ENCODE results near the gene PDE4DIP. TPM values are rescaled to one million over a fixed set of nuclear protein-coding genes. Genes with fewer than 3 reads are reported as not detected.
"Not testable (repeated sequence)": the region's sequence is repeated elsewhere in the genome, so short reads cannot be mapped to it uniquely, and the experiment has no call there.

PDE4DIP gene
- total RNA-seq (2014; rRNA removed; shearing (Covaris generic)): 6.6 and 9.7 TPM in 2 replicates
- polyA plus RNA-seq (2014; cell fraction: nucleus; rRNA removed): 3.1 and 9.1 TPM in 2 replicates

DNA sequence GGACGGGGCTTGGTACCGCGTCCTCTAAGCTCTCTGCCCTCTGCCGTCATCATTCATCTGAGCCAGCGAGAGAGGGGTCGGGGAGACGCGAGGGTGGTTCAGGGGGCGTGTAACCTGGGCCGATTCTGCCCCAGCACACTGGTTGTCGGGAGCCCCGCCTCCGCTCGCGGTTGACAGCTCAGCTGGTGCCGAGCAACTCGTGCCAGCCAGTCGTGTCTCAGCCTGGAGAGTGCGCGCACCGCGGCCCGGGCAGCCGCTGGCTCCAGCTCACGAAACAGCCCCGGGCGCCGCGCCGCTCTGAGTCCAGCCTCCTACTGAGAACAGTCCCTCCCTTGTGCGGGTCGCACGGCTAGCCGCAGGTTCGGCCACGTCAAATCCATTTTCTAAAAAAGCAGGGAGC is at the start of gene PDE4DIP:
PDE4DIP (plus strand) TSS at position 209 of the 400 bp plus-strand sequence. CDS start 347 bp downstream, outside the sequence.
- not testable (repeated sequence) for DNase-seq (ENCODE audit: extremely low read depth, low read depth)

DNA sequence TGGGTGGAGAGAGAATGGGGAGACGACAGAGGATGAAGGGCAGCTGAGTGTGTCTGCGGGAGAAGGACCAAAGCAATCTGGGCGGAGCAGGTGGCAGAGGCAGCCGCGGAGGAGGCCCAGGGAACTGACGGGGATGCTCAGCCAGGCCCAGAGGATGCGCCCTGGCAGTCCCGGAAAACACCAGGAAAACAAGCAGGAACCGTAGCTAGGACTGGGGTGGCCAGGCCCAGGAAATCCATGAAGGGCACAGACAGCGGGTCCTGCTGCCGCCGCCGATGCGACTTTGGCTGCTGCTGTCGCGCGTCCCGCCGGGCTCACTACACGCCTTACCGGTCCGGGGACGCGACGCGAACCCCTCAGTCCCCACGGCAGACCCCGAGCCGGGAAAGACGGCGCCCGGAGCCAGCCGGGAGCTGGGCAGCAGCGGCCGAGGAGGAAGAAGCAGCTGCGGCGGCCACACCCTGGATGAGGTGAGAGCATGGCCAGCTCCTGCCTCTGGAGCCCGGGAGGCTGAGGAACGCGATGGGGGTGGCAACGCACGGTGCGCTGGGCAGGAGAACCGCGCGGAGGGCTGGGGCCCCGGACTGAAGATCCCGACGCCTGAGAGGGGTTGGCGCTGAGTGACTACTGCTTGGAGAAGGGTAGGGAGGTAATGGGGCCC is 35.8 kb upstream of the PDE4DIP start:
- not testable (repeated sequence) for DNase-seq (ENCODE audit: extremely low read depth, low read depth)

DNA sequence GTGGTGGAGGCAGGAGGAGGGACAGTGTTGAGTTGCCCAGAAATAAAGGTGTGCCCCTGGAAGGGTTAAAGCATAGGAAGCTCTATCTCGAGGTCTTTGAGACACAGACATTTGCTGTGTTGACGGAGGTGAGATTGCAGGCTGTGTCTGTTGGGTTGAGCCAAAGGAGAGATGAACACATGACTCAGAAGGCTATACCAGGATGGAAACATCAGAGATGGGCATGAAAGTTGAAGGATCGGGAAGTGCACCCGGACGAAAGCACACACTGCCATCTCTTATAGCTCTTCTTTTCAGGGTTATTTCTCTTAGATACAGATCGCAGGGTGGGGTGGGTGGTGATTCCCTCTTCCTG is 35.3 kb upstream of the PDE4DIP start:
- DNase-seq (ENCODE audit: extremely low read depth, low read depth): not testable (repeated sequence)

DNA sequence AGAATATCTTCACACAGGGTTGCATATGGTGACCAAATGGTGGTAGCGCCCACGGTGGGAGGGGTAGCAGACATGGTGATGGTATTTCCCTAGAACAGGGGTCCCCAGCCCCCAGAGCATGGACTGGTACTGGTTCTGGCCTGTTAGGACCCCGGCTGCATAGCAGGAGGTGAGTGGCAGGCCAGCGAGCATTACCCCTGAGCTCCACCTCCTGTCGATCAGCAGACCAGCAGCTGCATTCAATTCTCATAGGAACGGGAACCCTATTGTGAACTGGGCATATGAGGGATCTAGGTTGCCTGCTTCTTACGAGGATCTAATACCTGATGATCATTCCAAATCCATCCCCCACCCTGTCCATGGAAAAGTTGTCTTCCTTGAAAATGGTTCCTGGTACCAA is 22.0 kb upstream of the PDE4DIP start:
- not testable (repeated sequence) for DNase-seq (ENCODE audit: extremely low read depth, low read depth)

DNA sequence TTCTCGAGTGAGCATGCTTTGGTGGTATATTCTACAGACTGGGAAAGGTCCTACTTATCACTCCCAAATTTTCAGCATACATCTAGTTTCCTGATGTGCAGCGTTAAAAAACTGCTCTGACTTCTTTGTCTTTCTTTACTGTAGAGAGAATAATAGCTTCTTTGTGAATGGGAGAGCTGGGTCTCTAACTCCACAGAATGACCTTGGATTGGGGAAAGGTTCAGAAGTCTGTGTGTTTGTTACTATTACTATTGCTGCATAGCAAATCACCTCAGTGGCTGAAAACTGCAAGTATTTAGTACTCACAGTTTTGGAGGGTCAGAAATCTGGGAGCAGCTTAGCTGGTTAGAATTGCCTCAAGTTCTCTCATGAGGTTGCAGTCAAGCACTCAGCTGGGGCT is 20.4 kb upstream of the PDE4DIP start:
- not testable (repeated sequence) for DNase-seq (ENCODE audit: extremely low read depth, low read depth)

DNA sequence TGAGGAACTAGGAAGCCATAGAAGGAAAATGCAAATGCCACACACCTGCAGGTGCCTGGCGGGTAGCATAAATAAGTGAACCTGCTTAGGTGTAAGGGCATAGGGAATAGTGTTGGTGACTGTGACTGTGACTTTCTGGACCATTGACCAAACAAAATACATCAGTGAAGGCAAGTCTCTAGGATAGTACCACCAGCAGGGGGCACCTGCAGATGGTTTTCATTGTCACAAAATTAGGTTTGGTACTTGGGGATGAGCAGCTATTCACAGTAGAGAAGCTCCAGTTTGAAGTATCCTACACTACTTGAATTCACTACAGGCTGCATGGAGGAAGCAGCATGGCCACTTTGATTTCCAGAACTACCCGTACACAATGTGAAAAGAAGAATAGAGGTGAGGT is 19.2 kb upstream of the PDE4DIP start:
- DNase-seq (ENCODE audit: extremely low read depth, low read depth): not testable (repeated sequence)

DNA sequence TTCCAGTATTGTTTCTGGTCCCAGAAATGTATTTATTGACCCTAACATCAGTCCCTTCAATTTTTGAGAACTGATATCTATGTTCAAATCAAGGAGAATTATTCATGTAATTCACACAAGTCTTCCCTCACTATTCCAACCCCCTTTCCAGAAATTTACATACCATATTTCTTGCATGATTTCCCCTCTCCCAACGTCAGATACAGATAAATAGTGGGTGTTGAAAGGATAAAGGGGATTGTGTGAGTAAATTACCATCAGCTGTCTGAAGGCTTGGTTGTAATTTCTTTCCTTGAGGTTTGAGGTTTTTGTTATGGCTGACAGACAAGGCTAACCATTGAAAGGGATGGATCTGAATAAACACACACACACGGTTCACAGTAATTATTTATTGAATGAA is 15.7 kb upstream of the PDE4DIP start:
- not testable (repeated sequence) for DNase-seq (ENCODE audit: extremely low read depth, low read depth)

DNA sequence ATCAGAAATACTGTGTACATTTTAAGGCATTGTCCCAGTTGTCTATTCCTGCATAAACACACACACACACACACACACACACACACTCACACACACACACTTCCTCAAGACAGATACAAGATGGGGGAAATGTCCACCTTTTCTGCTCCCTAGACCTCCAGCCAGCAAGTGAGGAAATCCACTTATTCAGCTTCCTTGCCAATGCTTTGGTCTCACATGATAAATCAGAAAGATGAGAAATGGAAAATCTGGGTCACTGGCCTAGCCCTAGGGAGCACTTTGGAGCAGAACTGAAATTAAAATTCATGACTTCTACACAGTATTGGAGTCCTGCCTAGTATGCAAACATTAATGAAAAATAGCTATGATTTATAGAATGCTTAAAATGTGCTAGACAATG is 15.3 kb upstream of the PDE4DIP start:
- not testable (repeated sequence) for DNase-seq (ENCODE audit: extremely low read depth, low read depth)

DNA sequence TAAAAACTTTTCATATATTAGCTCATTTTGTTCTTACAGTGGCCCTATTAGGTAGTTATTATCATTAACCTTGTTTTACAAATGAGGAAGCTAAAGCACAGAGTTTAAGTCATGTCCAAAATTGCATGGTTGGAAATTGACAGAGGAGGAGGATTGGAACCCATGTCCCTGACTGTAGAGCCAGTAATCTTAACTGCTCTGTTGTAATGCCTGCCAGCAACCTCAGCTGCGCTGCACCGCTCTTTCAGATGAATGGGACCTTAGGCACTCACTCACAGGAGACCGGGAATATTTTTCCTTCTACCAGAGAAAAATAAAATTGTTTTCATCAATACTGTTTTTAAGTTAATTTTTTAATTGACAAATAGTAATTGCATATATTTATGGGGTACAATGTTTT is 14.9 kb upstream of the PDE4DIP start:
- DNase-seq (ENCODE audit: extremely low read depth, low read depth): not testable (repeated sequence)

DNA sequence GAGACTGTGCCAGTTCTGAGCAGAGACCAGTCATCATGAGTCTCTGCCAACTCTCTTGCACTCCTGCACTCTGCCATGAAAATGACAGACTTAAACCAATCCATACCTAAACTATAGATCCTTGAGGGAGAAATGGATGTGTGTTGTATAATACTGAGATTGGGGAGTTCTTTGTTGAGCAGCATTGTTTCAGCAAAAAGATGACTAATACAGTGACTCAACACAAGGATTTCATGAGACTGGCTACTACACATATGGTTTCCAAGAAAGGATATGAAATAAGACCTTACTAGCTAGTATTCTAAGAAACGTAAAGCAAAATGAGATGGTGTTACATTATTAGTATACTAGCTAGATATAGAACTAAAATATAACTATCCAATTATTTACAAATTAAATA is 3.0 kb upstream of the PDE4DIP start:
- DNase-seq (ENCODE audit: extremely low read depth, low read depth): not testable (repeated sequence)

DNA sequence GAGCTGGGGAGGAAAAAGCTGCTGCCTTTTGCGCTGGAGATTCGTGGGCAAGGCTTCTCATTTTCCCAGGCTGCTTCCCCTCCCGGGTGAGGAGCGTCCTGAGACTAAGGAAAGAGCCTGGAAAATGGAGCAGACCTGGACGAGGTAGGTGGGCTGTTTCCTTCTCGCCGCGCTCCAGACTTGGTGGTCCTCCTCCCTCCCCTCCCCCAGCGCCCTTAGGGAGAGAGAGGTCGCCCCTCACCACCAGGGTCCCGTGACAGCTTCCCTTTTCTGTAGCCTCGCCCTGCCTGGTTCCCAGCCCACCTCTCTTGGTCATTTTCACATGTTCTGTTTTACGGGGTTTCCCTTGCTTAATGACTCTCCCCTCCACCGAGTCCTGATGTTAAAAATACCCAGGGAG is 423 bp downstream of the PDE4DIP start:
- DNase-seq (ENCODE audit: extremely low read depth, low read depth): not testable (repeated sequence)

DNA sequence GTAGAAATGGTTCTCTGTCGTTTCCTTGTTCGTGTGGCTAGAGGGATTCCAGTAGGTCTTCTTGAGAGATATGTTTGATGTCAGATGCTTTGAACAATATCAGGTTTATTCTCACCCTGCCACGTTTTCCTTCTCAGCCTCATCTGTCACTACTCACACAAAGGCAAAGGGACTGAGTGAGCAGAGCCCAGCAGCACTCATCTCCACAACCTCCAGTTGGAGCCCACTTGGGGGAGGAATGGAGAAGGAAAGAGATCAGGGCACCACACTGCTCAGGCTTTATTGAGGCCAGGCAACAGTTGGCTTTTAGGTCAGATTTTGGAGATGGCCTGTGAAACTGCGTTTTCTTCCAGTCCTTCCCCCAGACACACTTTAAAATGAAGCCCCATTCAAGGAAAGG is 840 bp downstream of the PDE4DIP start:
- DNase-seq (ENCODE audit: extremely low read depth, low read depth): not testable (repeated sequence)

DNA sequence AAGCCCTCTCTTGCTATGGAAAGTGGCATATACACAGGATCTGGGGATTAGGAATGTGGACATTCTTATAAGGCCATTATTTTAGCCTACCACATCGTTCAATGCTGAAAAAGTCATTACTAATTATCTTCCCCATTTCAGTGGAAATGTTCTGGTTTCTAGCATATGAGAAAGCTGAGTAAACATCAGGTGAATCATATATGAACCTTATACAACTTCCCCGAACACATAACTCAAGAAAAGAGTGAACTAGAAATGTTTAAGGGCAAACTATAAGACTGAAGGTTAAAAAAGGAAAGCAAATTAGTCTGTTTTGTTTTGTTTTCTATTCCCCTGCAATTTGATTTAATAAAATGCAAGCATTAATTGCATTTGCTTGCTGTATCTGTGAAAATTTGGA is 6.1 kb downstream of the PDE4DIP start:
- not testable (repeated sequence) for DNase-seq (ENCODE audit: extremely low read depth, low read depth)

DNA sequence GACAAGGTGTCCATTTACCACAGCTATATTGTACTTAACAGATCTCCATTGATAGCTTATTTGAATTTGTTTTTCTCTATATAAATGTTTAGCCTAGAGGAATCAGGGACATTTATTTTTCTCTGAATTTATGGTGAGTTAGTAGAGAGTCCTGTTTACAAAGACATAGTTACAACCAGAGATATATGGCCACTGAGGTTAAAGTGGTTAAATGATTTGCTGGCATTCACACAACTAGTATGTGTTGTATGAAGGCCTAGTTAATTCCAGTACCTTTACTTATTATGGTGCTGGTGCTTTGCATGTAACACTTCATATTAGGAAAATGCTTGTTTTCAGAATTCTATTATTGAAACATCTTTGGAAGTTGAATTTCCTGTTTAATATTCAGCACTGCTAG is 6.6 kb downstream of the PDE4DIP start:
- not testable (repeated sequence) for DNase-seq (ENCODE audit: extremely low read depth, low read depth)

DNA sequence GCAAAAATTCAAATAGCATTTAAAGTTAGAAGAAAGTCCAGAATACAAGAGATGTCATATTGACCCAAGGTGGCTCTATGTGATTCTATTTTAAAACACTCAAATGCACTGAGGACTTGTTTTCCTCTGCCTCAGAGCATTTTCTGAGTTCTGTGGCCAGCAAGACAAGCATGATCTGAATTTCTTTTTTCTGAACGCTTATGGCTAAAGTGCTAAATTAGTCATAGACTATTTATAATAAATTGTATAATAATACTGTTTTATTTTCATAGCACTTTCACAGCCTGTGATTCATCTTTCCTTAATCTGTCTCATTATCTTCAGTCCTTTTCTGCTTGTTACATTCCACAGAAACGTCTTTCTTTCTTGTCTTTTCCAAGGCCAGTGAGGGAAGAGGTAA is 7.5 kb downstream of the PDE4DIP start:
- not testable (repeated sequence) for DNase-seq (ENCODE audit: extremely low read depth, low read depth)

DNA sequence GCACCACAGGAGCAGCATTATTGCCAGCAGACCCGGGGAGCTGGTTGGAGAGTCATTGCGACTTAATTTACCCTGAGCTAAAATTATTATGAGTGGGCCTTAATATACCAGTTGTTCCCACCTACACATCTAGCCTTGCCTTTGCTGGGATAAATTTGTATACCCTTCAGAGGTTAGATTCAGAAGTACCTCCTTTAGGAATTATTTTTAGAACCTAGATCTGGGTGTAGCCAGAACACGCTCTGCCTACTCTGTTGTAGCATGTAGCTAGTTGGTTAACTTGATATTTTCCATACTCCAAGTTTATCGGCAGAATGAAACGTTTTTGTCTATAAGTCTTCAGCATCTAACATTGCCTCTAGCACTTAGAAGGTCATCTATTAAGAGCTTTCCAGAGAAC is 9.1 kb downstream of the PDE4DIP start:
- not testable (repeated sequence) for DNase-seq (ENCODE audit: extremely low read depth, low read depth)

DNA sequence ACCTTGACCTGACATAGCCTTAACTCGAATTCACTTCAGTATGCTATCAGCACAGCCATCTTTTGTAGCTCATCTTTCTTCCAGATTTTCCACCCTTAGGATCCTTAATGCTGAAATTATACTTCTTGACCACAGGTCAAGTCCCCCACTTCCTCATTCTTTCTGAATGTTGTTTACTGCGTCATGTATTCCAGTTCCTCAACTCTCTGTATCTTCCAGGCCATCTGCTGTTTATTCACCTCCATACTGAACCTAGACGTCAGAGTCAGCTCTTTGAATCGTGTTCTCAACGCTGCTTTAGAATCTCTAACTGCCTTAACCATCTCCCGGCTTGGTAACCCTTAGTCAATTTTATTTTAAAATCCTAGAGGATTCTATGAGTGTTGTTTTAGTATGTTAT is 9.8 kb downstream of the PDE4DIP start:
- DNase-seq (ENCODE audit: extremely low read depth, low read depth): not testable (repeated sequence)

DNA sequence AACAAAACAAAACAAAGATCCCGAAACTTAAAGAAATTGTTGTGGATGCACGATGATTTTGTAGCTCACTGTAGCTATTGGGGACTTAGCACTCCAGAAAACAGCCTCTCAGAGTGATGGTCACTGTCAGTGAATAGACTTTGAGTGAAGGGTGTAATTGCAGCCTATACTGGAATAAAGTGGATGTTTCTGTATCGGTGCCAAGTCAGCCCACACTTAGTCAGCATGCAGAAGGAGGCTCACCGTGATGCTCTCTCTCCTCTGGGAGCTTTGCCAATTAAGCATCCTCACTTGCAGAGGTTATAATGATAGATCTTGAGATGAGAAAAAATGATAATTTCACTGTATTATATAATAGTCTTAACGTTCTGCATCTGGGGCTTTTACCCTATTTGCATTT is 11.1 kb downstream of the PDE4DIP start:
- not testable (repeated sequence) for DNase-seq (ENCODE audit: extremely low read depth, low read depth)

DNA sequence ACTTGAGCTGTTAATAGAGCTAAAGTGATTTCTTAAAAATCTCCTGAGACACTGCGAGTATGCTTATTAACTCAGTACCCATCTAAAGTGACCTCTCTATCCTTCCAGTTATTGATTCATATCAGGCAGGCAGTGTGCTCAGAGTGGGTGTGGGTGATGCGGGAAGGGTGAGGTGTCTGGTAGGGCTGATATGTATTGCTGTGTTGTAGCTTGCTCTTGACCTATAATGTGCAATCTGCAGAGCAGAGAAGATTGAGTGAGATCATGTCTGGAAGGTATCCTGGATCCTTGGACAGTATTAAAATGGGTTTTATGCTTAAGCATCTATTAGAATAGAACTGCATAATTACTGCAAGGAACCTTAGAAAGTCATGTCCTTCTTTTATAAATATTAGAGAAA is 15.8 kb downstream of the PDE4DIP start:
- DNase-seq (ENCODE audit: extremely low read depth, low read depth): not testable (repeated sequence)

DNA sequence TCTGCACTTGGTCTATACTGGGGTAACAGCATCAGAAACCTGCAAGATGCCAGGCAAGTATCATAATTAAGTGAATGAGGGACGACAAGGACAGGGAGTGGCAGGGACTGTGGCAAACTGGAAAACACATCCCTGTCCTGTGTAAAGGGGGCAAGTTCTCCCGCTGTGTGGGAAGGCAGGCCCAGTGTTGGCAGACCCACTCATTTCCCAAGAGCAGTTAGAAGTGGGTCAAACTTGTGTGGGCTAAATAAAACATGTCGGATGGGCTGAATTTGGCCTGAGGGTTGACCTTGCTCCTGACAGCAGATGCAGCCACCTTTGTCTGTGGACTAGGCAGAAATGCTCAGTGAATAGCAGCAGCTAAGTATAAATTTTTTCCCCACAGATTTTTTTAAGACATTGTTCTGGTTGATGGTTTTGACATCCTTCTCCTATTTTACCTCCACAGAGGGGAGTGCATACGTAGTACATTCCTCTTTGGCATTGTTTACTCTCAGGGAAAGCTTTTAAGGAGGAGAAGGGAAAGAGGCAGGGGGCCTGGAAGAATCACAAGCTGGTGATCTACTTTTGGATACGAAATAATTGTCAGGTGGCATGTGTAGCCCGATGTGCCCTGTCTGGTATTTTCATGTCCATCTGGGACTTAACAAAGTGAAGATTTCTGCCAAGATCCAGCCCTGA is 16.5 kb downstream of the PDE4DIP start:
- not testable (repeated sequence) for DNase-seq (ENCODE audit: extremely low read depth, low read depth)

DNA sequence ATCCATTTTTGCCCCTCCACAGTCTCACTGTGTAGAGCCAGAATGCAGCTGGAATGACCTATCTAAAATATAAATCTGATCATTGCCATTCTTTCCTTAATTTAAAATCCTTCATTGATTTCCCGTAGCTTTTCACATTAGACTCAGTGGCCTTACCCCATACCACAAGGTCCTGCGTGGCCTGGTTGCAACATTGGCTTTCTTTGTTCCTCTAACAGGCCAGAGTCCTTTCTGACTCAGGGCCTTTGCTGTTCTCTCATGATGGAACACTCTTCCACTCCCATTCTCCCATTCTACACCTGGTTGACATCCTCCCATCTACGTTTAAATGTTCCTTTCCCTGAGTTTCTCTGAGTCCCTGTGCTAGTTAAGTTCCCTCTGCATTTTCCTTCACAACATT is 18.4 kb downstream of the PDE4DIP start:
- not testable (repeated sequence) for DNase-seq (ENCODE audit: extremely low read depth, low read depth)

Data from NCI-H460 (cell line).